Measurements from ENCODE around the gene PEX11B. TPM values are rescaled to one million over a fixed set of nuclear protein-coding genes. Genes with fewer than 3 reads are reported as not detected.
A peak's percentile ranks its signal among the peaks of the same experiment; 100 is the strongest.
"Not testable (repeated sequence)": the region's sequence is repeated elsewhere in the genome, so short reads cannot be mapped to it uniquely, and the experiment has no call there.

PEX11B gene
- total RNA-seq, 4 donors from 2014 or later: 21.5 to 33.8 (median 27.1) TPM

DNA sequence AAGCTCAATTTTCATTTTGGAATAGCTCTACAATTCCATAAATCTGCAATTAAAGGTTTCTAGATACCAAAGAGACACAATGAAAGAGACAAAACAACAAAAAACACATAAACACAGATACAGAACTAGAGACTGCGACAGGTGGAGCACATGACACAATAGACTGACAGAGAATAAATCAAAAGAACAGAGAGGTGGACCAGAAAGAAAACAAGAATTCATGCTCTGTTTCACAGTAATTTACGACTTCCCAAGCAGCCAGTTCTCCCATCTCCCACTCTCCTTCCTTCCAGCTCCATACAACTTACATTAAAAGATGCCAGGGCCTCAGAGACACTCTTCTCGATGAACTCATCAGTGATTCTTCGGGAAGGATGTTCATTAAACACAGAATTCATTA lies 23.9 kb upstream of the PEX11B start:
- H3K4me3 ChIP-seq: no peak overlapping the region
- peaks cover 0 to 11% (median 0%) of the 10 kb centered on the region in 3 donors for H3K36me3 ChIP-seq
- no peaks in the 10 kb centered on the region for H3K9me3 ChIP-seq
- DNase-seq: no peak
- no peaks in the 10 kb centered on the region for H3K27me3 ChIP-seq
- no peaks in the 10 kb centered on the region for H3K4me1 ChIP-seq
- no peak overlapping the region for H3K27ac ChIP-seq
- TF ChIP-seq, protein P1, sequence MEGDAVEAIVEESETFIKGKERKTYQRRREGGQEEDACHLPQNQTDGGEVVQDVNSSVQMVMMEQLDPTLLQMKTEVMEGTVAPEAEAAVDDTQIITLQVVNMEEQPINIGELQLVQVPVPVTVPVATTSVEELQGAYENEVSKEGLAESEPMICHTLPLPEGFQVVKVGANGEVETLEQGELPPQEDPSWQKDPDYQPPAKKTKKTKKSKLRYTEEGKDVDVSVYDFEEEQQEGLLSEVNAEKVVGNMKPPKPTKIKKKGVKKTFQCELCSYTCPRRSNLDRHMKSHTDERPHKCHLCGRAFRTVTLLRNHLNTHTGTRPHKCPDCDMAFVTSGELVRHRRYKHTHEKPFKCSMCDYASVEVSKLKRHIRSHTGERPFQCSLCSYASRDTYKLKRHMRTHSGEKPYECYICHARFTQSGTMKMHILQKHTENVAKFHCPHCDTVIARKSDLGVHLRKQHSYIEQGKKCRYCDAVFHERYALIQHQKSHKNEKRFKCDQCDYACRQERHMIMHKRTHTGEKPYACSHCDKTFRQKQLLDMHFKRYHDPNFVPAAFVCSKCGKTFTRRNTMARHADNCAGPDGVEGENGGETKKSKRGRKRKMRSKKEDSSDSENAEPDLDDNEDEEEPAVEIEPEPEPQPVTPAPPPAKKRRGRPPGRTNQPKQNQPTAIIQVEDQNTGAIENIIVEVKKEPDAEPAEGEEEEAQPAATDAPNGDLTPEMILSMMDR (IDR thresholded peaks at IDR 0.05): no peak
- TF ChIP-seq POLR2A (IDR thresholded peaks at IDR 0.05): no peak

DNA sequence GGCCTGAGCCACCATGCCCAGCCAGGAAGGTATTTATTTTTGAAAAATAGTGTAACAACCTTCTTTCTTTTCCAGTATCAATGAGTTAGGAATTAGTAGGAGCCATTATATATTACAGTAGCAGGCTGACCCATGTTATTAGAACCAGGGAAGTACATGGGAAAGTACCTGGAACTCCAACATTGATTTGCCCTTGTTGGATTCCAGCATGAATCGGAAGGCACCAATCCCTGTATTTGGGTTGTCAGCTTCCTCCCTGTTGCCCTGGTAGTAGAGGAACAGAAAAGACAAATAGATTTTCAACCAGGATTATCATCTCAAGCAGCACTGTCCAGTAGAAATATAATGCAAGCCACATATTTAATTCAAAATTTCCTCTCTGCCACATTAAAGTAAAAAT lies 18.9 kb upstream of the PEX11B start:
- Histone ChIP-seq H3K9me3 (no peaks in the 10 kb centered on the region), H3K27ac (no peak overlapping the region), H3K4me3 (no peak overlapping the region), H3K36me3 (peaks cover 0 to 28% (median 0%) of the 10 kb centered on the region in 3 donors), H3K4me1 (no peaks in the 10 kb centered on the region), H3K27me3 (no peaks in the 10 kb centered on the region)
- TF ChIP-seq, protein P1 (IDR thresholded peaks at IDR 0.05): no peak
- TF ChIP-seq POLR2A (IDR thresholded peaks at IDR 0.05): no peak
- DNase-seq: no peak

DNA sequence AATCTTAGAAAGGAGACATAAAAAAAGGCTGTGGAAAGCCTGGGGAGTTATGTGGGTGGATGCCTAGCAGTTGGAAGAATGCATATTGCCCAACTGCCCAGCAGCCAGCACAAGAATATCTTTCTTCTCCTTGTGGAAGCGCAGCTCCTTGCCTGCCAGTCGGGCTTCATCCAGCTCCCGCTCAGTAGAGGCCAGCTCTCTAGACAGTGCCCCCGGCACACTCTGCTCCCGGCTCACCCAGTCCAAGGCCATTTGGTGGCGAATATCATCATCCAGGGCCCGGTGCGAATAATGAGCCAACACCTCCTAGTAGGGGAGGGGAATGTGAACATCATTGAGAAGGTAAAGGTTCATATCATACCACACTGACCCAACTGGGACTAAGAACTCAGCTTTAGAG lies 17.7 kb upstream of the PEX11B start:
- DNase-seq: no peak
- Histone ChIP-seq H3K4me3 (no peak overlapping the region), H3K36me3 (peaks cover 0 to 27% (median 0%) of the 10 kb centered on the region in 3 donors), H3K27ac (no peak overlapping the region), H3K27me3 (no peaks in the 10 kb centered on the region), H3K4me1 (no peaks in the 10 kb centered on the region), H3K9me3 (no peaks in the 10 kb centered on the region)
- TF ChIP-seq, protein P1 (IDR thresholded peaks at IDR 0.05): no peak
- no peak for TF ChIP-seq POLR2A (IDR thresholded peaks at IDR 0.05)

DNA sequence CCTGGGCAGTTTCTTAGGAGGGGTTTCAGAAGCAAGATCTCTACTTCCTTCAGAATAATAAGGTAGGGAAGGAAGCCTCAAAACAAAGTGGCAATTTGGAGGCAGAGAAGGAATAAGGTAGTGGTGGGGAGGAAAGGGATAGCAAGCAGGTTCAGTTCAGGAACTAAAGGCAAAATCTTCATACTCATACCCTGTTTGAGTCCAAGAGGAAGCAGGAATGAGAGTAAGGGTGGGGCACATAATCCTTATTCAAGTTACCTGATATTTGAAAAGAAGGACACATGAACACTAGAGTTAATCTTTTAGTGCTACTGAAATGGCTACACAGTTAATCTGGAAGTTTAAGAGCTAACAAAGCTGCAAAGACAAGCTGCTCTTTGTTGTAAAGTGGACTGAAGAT lies 17.2 kb upstream of the PEX11B start:
- no peak for DNase-seq
- Histone ChIP-seq H3K36me3 (peaks cover 0 to 27% (median 0%) of the 10 kb centered on the region in 3 donors), H3K27me3 (no peaks in the 10 kb centered on the region), H3K4me1 (no peaks in the 10 kb centered on the region), H3K4me3 (no peak overlapping the region), H3K9me3 (no peaks in the 10 kb centered on the region), H3K27ac (no peak overlapping the region)
- no peak for TF ChIP-seq POLR2A (IDR thresholded peaks at IDR 0.05)
- TF ChIP-seq, protein P1 (IDR thresholded peaks at IDR 0.05): no peak

DNA sequence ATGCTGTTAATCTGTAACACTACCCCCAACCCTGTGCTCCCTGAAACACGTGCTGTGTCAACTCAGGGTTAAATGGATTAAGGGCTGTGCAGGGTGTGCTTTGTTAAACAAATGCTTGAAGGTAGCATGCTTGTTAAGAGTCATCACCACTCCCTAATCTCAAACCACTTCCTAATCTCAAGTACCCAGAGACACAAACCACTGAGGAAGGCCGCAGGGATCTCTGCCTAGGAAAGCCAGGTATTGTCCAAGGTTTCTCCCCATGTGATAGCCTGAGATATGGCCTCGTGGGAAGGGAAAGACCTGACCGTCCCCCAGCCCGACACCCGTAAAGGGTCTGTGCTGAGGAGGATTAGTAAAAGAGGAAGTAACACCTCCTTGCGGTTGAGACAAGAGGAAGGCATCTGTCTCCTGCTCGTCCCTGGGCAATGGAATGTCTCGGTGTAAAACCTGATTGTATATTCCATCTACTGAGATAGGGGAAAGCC lies 14.0 kb upstream of the PEX11B start:
- H3K27me3 ChIP-seq, H3K4me1 ChIP-seq, H3K9me3 ChIP-seq, H3K4me3 ChIP-seq: not testable (repeated sequence)
- peak in 1 of 3 donors; percentile 31 for DNase-seq
- H3K36me3 ChIP-seq: peaks cover 0 to 27% (median 0%) of the 10 kb centered on the region in 3 donors
- H3K27ac ChIP-seq: peak overlapping the region in 3 of 4 donors; percentile 3 to 67 (median 63)

DNA sequence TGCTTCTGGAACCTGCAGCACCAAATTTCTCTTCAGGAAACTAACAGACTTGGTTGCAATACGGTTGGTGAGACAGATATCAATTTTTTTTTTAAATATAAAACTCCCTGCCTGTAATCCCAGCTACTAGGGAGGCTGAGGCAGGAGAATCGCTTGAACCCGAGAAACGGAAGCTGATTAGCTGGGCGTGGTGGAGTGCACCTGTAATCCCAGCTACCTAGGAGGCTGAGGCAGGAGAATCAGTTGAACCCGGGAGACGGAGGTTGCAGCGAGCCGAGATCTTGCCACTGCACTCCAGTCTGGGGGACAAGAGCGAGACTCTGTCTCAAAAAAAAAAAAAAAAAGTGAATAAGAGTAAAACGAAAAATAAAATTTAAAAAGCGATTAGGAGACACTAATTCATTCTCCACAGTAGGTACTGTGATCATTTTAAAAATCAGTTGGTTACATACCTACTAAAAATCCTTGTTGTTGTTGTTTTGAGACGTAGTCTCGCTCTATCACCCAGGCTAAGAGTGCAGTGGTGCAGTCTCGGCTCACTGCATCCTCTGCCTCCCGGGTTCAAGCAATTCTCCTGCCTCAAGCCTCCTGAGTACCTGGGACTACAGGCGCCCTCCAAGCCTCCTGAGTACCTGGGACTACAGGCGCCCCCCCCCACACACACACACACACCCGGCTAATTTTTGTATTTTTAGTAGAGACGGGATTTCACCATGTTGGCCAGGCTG lies 9.6 kb upstream of the PEX11B start:
- Histone ChIP-seq H3K36me3 (peaks cover 0 to 7% (median 0%) of the 10 kb centered on the region in 3 donors), H3K27ac (peak overlapping the region; percentile 80 to 94 (median 85)), H3K9me3 (no peaks in the 10 kb centered on the region), H3K4me3 (peak overlapping the region; percentile 55 to 72 (median 60)), H3K4me1 (peaks cover 2 to 17% (median 7%) of the 10 kb centered on the region in 4 donors), H3K27me3 (no peaks in the 10 kb centered on the region)
- TF ChIP-seq, protein P1 (IDR thresholded peaks at IDR 0.05): no peak
- no peak for TF ChIP-seq POLR2A (IDR thresholded peaks at IDR 0.05)
- peak in 1 of 3 donors; percentile 22 for DNase-seq

All from Peyer's patch (tissue), 4 donors.